Neural cell (in vitro differentiated cells): ENCODE measurements around the gene PPIB. TPM values are rescaled to one million over a fixed set of nuclear protein-coding genes. Genes with fewer than 3 reads are reported as not detected.

Source experiments
- H2AFZ ChIP-seq: fragments of 200-600, 300-800 bp; sonication (generic), shearing (Covaris generic); 2 replicates; pipeline ENCODE4 v1.6.0; 2014; ENCODE audit warnings: low read depth, mild to moderate bottlenecking, antibody characterized with exemption, low read length, moderate library complexity
- H3F3A ChIP-seq: fragments of 200-600 bp; shearing (Covaris generic); 2 replicates; pipeline ENCODE4 v1.6.1; 2016; ENCODE audit warnings: mild to moderate bottlenecking, moderate library complexity, mixed read lengths, antibody characterized with exemption, low read length; ENCODE audit not compliant: insufficient read depth, poor library complexity, severe bottlenecking
- H3K27ac ChIP-seq: fragments of 200-600, 300-800 bp; sonication (generic), shearing (Covaris generic); 2 replicates; pipeline ENCODE4 v1.5.1; 2014; ENCODE audit warnings: mild to moderate bottlenecking, low read length, moderate library complexity
- H3K27me3 ChIP-seq: fragments of 300-800, 200-600 bp; sonication (generic), shearing (Covaris generic); 2 replicates; pipeline ENCODE4 v1.6.0; 2014; ENCODE audit warnings: mild to moderate bottlenecking, low read depth, low read length, moderate library complexity; ENCODE audit not compliant: insufficient read depth
- H3K36me3 ChIP-seq: fragments of 300-800, 200-600 bp; sonication (generic), shearing (Covaris generic); 2 replicates; pipeline ENCODE4 v1.5.1; 2014; ENCODE audit warnings: mild to moderate bottlenecking, antibody characterized with exemption, low read length, moderate library complexity; ENCODE audit not compliant: insufficient read depth
- H3K4me2 ChIP-seq: fragments of 300-800, 200-600 bp; sonication (generic), shearing (Covaris generic); 2 replicates; pipeline ENCODE4 v1.6.0; 2014; ENCODE audit warnings: mild to moderate bottlenecking, low read length
- H3K4me3 ChIP-seq: fragments of 300-800, 200-600 bp; sonication (generic), shearing (Covaris generic); 2 replicates; pipeline ENCODE4 v1.5.1; 2014; ENCODE audit warnings: mild to moderate bottlenecking, low read length, moderate library complexity
- H3K79me2 ChIP-seq: fragments of 200-600 bp; shearing (Covaris generic); replicated peaks from 2 replicates; pipeline ENCODE4 v1.6.0; 2014; ENCODE audit warnings: mild to moderate bottlenecking, low read length, moderate library complexity; ENCODE audit not compliant: insufficient read depth
- H3K9ac ChIP-seq: fragments of 300-800, 200-600 bp; sonication (generic), shearing (Covaris generic); 2 replicates; pipeline ENCODE4 v1.6.1; 2016; ENCODE audit warnings: mild to moderate bottlenecking, low read length, mixed read lengths
- H3K9me2 ChIP-seq: fragments of 200-600 bp; shearing (Covaris generic); 2 replicates; pipeline ENCODE4 v1.6.1; 2016; ENCODE audit warnings: mild to moderate bottlenecking, low read length, mixed read lengths; ENCODE audit not compliant: insufficient read depth
- H3K9me3 ChIP-seq: fragments of 200-600, 300-800 bp; sonication (generic), shearing (Covaris generic); 2 replicates; pipeline ENCODE4 v1.6.1; 2016; ENCODE audit warnings: mild to moderate bottlenecking, mixed run types, low read length, moderate library complexity, mixed read lengths
- H4K20me1 ChIP-seq: fragments of 200-600 bp; shearing (Covaris generic); 2 replicates; pipeline ENCODE4 v1.6.1; 2016; ENCODE audit warnings: mild to moderate bottlenecking, mixed run types; ENCODE audit not compliant: insufficient read depth
- EP300 ChIP-seq: fragments of 450-650 bp; conservative IDR thresholded peaks from 2 replicates; pipeline ENCODE4 v1.6.1; 2014; ENCODE audit warnings: antibody characterized with exemption, mild to moderate bottlenecking, moderate library complexity; ENCODE audit not compliant: poor library complexity, severe bottlenecking
- EZH2 ChIP-seq: fragments of 200-600, 300-800 bp; shearing (Covaris generic), sonication (generic); IDR thresholded peaks from 2 replicates; pipeline ENCODE4 v1.6.1; 2014; ENCODE audit warnings: antibody characterized with exemption, low read length, borderline replicate concordance, mild to moderate bottlenecking; ENCODE audit not compliant: insufficient read depth, poor library complexity, severe bottlenecking
- MXI1 ChIP-seq: fragments of 450-650 bp; conservative IDR thresholded peaks from 2 replicates; pipeline ENCODE4 v1.6.1; 2014; ENCODE audit warnings: antibody characterized with exemption, mild to moderate bottlenecking; ENCODE audit not compliant: poor library complexity, severe bottlenecking
- POLR2AphosphoS5 ChIP-seq: IDR thresholded peaks from 2 replicates; pipeline ENCODE4 v1.6.1; 2012
- RAD21 ChIP-seq: fragments of 450-650 bp; conservative IDR thresholded peaks from 2 replicates; pipeline ENCODE4 v1.6.1; 2014; ENCODE audit warnings: antibody characterized with exemption, mild to moderate bottlenecking, moderate library complexity
- SMC3 ChIP-seq: fragments of 450-650 bp; conservative IDR thresholded peaks from 2 replicates; pipeline ENCODE4 v1.6.1; 2014; ENCODE audit warnings: antibody characterized with exemption, mild to moderate bottlenecking, moderate library complexity; ENCODE audit not compliant: poor library complexity
- TAF1 ChIP-seq: IDR thresholded peaks from 2 replicates; pipeline ENCODE4 v1.6.1; 2012; ENCODE audit warnings: low read depth
- polyA plus RNA-seq: library from polyadenylated mRNA; depleted of rRNA; stranded (reverse); fragments of >200 nt; gene quantifications from 2 replicates; pipeline ENCODE4 v1.2.3, GENCODE V29; 2014
- TF ChIP-seq, protein P1 (sequence below): fragments of 450-650 bp; IDR thresholded peaks from 2 replicates; pipeline ENCODE4 v1.5.1; 2014; ENCODE audit warnings: antibody characterized with exemption, mild to moderate bottlenecking, moderate library complexity; ENCODE audit not compliant: poor library complexity, severe bottlenecking
- TF ChIP-seq, protein P2 (sequence below): IDR thresholded peaks from 2 replicates; pipeline ENCODE4 v1.6.1; 2012; ENCODE audit warnings: borderline replicate concordance

PPIB gene
- polyA plus RNA-seq, 1 donor from 2014 or later: 206 TPM

DNA sequence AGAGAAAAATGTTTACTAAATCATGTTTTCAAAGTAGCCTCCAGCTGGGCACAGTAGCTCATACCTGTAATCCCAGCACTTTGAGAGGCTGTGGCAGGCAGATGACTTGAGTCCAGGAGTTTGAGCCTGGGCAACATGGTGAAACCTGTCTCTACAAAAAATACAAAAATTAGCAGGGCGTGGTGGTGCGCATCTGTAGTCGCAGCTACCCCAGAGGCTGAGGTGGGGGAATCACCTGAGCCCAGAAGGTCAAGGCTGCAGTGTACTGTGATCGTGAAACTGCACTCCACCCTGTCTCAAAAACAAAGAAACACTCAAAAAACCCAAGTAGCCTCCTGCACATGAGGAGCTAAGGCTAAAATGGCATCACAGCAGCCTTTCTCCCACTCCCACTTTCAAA, 1.6 kb upstream of the PPIB start:
- Histone ChIP-seq H3K9me3 (no peaks in the 10 kb centered on the region), H3K9me2 (no peaks in the 10 kb centered on the region), H3K36me3 (no peaks in the 10 kb centered on the region), H3K4me2 (no peak overlapping the region), H3K79me2 (peaks cover 10% of the 10 kb centered on the region), H2AFZ (no peak overlapping the region), H3K27ac (no peak overlapping the region), H3F3A (no peaks in the 10 kb centered on the region), H3K4me3 (no peak overlapping the region), H3K9ac (no peak overlapping the region), H3K27me3 (no peaks in the 10 kb centered on the region), H4K20me1 (no peaks in the 10 kb centered on the region)
- TF ChIP-seq EP300 (no peak), RAD21 (no peak), MXI1 (no peak), SMC3 (no peak), EZH2 (no peak), TAF1 (no peak), POLR2AphosphoS5 (no peak)
- TF ChIP-seq, protein P1, sequence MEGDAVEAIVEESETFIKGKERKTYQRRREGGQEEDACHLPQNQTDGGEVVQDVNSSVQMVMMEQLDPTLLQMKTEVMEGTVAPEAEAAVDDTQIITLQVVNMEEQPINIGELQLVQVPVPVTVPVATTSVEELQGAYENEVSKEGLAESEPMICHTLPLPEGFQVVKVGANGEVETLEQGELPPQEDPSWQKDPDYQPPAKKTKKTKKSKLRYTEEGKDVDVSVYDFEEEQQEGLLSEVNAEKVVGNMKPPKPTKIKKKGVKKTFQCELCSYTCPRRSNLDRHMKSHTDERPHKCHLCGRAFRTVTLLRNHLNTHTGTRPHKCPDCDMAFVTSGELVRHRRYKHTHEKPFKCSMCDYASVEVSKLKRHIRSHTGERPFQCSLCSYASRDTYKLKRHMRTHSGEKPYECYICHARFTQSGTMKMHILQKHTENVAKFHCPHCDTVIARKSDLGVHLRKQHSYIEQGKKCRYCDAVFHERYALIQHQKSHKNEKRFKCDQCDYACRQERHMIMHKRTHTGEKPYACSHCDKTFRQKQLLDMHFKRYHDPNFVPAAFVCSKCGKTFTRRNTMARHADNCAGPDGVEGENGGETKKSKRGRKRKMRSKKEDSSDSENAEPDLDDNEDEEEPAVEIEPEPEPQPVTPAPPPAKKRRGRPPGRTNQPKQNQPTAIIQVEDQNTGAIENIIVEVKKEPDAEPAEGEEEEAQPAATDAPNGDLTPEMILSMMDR: no peak
- TF ChIP-seq, protein P2, sequence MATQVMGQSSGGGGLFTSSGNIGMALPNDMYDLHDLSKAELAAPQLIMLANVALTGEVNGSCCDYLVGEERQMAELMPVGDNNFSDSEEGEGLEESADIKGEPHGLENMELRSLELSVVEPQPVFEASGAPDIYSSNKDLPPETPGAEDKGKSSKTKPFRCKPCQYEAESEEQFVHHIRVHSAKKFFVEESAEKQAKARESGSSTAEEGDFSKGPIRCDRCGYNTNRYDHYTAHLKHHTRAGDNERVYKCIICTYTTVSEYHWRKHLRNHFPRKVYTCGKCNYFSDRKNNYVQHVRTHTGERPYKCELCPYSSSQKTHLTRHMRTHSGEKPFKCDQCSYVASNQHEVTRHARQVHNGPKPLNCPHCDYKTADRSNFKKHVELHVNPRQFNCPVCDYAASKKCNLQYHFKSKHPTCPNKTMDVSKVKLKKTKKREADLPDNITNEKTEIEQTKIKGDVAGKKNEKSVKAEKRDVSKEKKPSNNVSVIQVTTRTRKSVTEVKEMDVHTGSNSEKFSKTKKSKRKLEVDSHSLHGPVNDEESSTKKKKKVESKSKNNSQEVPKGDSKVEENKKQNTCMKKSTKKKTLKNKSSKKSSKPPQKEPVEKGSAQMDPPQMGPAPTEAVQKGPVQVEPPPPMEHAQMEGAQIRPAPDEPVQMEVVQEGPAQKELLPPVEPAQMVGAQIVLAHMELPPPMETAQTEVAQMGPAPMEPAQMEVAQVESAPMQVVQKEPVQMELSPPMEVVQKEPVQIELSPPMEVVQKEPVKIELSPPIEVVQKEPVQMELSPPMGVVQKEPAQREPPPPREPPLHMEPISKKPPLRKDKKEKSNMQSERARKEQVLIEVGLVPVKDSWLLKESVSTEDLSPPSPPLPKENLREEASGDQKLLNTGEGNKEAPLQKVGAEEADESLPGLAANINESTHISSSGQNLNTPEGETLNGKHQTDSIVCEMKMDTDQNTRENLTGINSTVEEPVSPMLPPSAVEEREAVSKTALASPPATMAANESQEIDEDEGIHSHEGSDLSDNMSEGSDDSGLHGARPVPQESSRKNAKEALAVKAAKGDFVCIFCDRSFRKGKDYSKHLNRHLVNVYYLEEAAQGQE: no peak

DNA sequence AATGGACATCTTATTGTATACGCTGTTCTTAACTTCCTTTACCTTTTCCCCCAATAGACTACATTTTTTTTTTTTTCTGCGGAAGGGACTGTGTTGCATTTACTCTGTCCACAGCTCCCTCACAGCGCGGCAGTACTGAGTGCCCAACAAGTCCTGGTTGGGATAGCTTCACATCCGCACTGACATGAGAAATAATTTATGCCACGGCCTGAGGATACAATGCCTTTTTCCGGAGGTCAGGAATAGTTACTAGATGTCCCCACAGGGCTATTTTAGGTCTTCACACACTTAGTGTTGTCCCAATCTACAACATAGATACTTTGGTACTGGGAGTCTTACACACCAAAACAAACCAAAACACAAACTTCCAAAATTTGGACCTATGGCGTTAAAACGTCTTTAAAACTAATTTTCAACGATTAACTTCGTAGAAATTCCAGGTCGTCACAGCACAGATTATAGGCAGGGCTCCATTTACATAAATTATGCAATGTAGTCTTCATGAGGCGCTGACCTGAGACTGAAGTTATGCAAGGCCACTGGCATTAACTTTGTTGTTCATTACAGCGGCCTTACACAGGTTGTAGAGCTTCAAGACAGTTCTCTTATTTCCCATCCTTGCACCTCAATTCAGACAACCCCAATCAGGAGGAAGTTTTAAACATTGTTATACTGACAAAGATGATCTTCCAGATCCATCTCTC, 989 bp upstream of the PPIB start:
- Histone ChIP-seq H3K4me2 (no peak overlapping the region), H4K20me1 (no peaks in the 10 kb centered on the region), H2AFZ (no peak overlapping the region), H3K9ac (peak overlapping the region; percentile 21), H3K36me3 (no peaks in the 10 kb centered on the region), H3K9me3 (no peaks in the 10 kb centered on the region), H3K79me2 (peaks cover 10% of the 10 kb centered on the region), H3F3A (no peaks in the 10 kb centered on the region), H3K27me3 (no peaks in the 10 kb centered on the region), H3K4me3 (peak overlapping the region; percentile 93), H3K27ac (peak overlapping the region; percentile 42), H3K9me2 (no peaks in the 10 kb centered on the region)
- TF ChIP-seq RAD21 (no peak), EZH2 (no peak), TAF1 (no peak), POLR2AphosphoS5 (no peak), MXI1 (no peak), EP300 (no peak), SMC3 (no peak)
- TF ChIP-seq, protein P2: no peak
- TF ChIP-seq, protein P1: no peak
